H1 (cell line): ENCODE data around the gene SAMD14. TPM values are rescaled to one million over a fixed set of nuclear protein-coding genes. Genes with fewer than 3 reads are reported as not detected.

Experiments
- CTCF ChIA-PET: fragments of 300-600 bp; sonication (Branson Sonifier 250); formaldehyde crosslinking; loops from one replicate; lab custom pipeline; 2021; ENCODE audit not compliant: partially characterized antibody; lab: Charles Lee
- POLR2A ChIA-PET: fragments of 300-600 bp; sonication (Branson Sonifier 250); formaldehyde crosslinking; loops from one replicate; lab custom pipeline; 2021; ENCODE audit warnings: inconsistent platforms; ENCODE audit not compliant: partially characterized antibody; lab: Charles Lee
- DNase-seq, 2 experiments: peaks; one replicate each; pipeline versions ENCODE4 v3.0.0 to v3.0.0-alpha.2; 2010 to 2022; ENCODE audit warnings: low spot score in 2 of 2, low read depth in 1 of 2, mixed read lengths in 1 of 2
- FAIRE-seq: peaks from 2 replicates; lab custom pipeline; 2011; peaks lifted over from hg19 to GRCh38; lab: Jason Lieb, UNC
- H2AFZ ChIP-seq: 2 replicates; pipeline ENCODE4 v1.8.1; 2012; ENCODE audit warnings: low read length, inconsistent platforms
- H2AK5ac ChIP-seq: 2 replicates; pipeline ENCODE4 v1.6.1; 2013; ENCODE audit warnings: low read depth, low read length
- H2BK120ac ChIP-seq: replicated peaks from 2 replicates; pipeline ENCODE3; 2013; ENCODE audit warnings: low read depth, low read length, inconsistent platforms
- H2BK12ac ChIP-seq: 2 replicates; pipeline ENCODE4 v1.6.1; 2013; ENCODE audit warnings: low read depth, low read length
- H2BK15ac ChIP-seq: 2 replicates; pipeline ENCODE4 v1.6.1; 2013; ENCODE audit warnings: low read length
- H2BK20ac ChIP-seq: 2 replicates; pipeline ENCODE4 v1.6.1; 2013; ENCODE audit warnings: low read length
- H2BK5ac ChIP-seq: 2 replicates; pipeline ENCODE4 v1.6.1; 2013; ENCODE audit warnings: low read depth, low read length
- H3K14ac ChIP-seq: 2 replicates; pipeline ENCODE4 v1.6.1; 2013; ENCODE audit warnings: inconsistent platforms; ENCODE audit not compliant: insufficient read length
- H3K18ac ChIP-seq: 2 replicates; pipeline ENCODE4 v1.6.1; 2013; ENCODE audit warnings: low read length; ENCODE audit errors: extremely low read depth
- H3K23ac ChIP-seq: 2 replicates; pipeline ENCODE4 v1.6.1; 2013; ENCODE audit warnings: inconsistent platforms; ENCODE audit not compliant: insufficient read length
- H3K23me2 ChIP-seq: 2 replicates; pipeline ENCODE4 v1.6.1; 2013; ENCODE audit warnings: low read depth, low read length
- H3K27ac ChIP-seq: 2 replicates; pipeline ENCODE4 v1.6.1; 2011; ENCODE audit warnings: low read depth, low read length, inconsistent platforms
- H3K27me3 ChIP-seq, 4 experiments: replicated peaks in 1 of 4; 1 replicate in 1 of 4; 2 replicates in 3 of 4; pipeline versions ENCODE4 v1.6.1 to v1.8.1; 2011 to 2013; ENCODE audit warnings: low read length in 3 of 4, mild to moderate bottlenecking in 3 of 4, inconsistent platforms in 2 of 4, mixed read lengths in 2 of 4, moderate library complexity in 1 of 4; ENCODE audit not compliant: control insufficient read depth in 3 of 4, insufficient read depth in 3 of 4; ENCODE audit errors: extremely low read depth in 1 of 4
- H3K36me3 ChIP-seq, 4 experiments: 2 replicates each; pipeline versions ENCODE4 v1.6.1 to v1.8.1; 2011 to 2013; ENCODE audit warnings: mild to moderate bottlenecking in 4 of 4, low read length in 3 of 4, moderate library complexity in 2 of 4, control low read depth in 1 of 4, inconsistent platforms in 1 of 4; ENCODE audit not compliant: insufficient read depth in 4 of 4, control insufficient read depth in 2 of 4
- H3K4ac ChIP-seq: replicated peaks from 2 replicates; pipeline ENCODE3; 2013; ENCODE audit warnings: low read length, low read depth, mixed read lengths, inconsistent platforms; ENCODE audit not compliant: insufficient read length
- H3K4me1 ChIP-seq, 4 experiments: replicated peaks in 1 of 4; 1 replicate in 1 of 4; 2 replicates in 3 of 4; pipeline versions ENCODE4 v1.6.1 to v1.8.1; 2011 to 2013; ENCODE audit warnings: low read length in 3 of 4, inconsistent platforms in 2 of 4, mixed read lengths in 1 of 4; ENCODE audit not compliant: insufficient read depth in 4 of 4, control insufficient read depth in 3 of 4
- H3K4me2 ChIP-seq, 2 experiments: 2 replicates each; pipeline versions ENCODE4 v1.6.1 to v1.8.1; 2011 to 2013; ENCODE audit warnings: low read depth in 2 of 2, low read length in 2 of 2, control low read depth in 1 of 2, inconsistent platforms in 1 of 2, mild to moderate bottlenecking in 1 of 2; ENCODE audit not compliant: insufficient read depth in 1 of 2
- H3K4me3 ChIP-seq, 4 experiments: fragments of 200-600, 300-600 bp in 1 of 4; sonication (generic), shearing (Covaris generic), sonication (Bioruptor Twin) in 1 of 4; 2 replicates each; pipeline versions ENCODE4 v1.5.1 to v1.8.1; 2011 to 2016; ENCODE audit warnings: low read length in 4 of 4, low read depth in 3 of 4, control low read depth in 2 of 4, inconsistent platforms in 2 of 4, mild to moderate bottlenecking in 2 of 4, mixed read lengths in 1 of 4, moderate library complexity in 1 of 4; ENCODE audit not compliant: insufficient read depth in 2 of 4; ENCODE audit errors: extremely low read depth in 1 of 4
- H3K56ac ChIP-seq: replicated peaks from 2 replicates; pipeline ENCODE3; 2013; ENCODE audit warnings: low read depth, mild to moderate bottlenecking, mixed read lengths, low read length, inconsistent platforms; ENCODE audit not compliant: insufficient read length
- H3K79me1 ChIP-seq: 2 replicates; pipeline ENCODE4 v1.6.1; 2013; ENCODE audit warnings: low read depth, low read length, control low read depth
- H3K79me2 ChIP-seq, 2 experiments: 2 replicates each; pipeline versions ENCODE4 v1.6.1 to v1.8.1; 2012 to 2013; ENCODE audit warnings: low read length in 2 of 2, mild to moderate bottlenecking in 2 of 2, inconsistent platforms in 1 of 2; ENCODE audit not compliant: insufficient read depth in 2 of 2, control insufficient read depth in 1 of 2
- H3K9ac ChIP-seq, 4 experiments: replicated peaks in 1 of 4; 1 replicate in 1 of 4; 2 replicates in 3 of 4; pipeline versions ENCODE4 v1.6.1 to v1.8.1; 2011 to 2013; ENCODE audit warnings: low read depth in 3 of 4, low read length in 3 of 4, control low read depth in 2 of 4, mild to moderate bottlenecking in 2 of 4, moderate library complexity in 2 of 4, inconsistent platforms in 1 of 4; ENCODE audit errors: extremely low read depth in 1 of 4
- H3K9me3 ChIP-seq, 2 experiments: 2 replicates each; pipeline versions ENCODE4 v1.6.1 to v1.8.1; 2012 to 2013; ENCODE audit warnings: mild to moderate bottlenecking in 2 of 2, moderate library complexity in 2 of 2, control low read depth in 1 of 2, inconsistent platforms in 1 of 2, low read depth in 1 of 2, low read length in 1 of 2, mixed read lengths in 1 of 2; ENCODE audit not compliant: insufficient read depth in 2 of 2
- H4K20me1 ChIP-seq, 2 experiments: replicated peaks in 1 of 2; 2 replicates each; pipeline versions ENCODE3 to v1.8.1; 2011 to 2013; ENCODE audit warnings: inconsistent platforms in 2 of 2, low read length in 2 of 2, mild to moderate bottlenecking in 1 of 2; ENCODE audit not compliant: insufficient read depth in 2 of 2, control insufficient read depth in 1 of 2
- H4K5ac ChIP-seq: 2 replicates; pipeline ENCODE4 v1.6.1; 2013; ENCODE audit warnings: low read length, low read depth, mixed read lengths, inconsistent platforms; ENCODE audit not compliant: insufficient read length
- H4K8ac ChIP-seq: 2 replicates; pipeline ENCODE4 v1.8.0; 2013; ENCODE audit warnings: mild to moderate bottlenecking, moderate library complexity, low read length, inconsistent platforms; ENCODE audit not compliant: insufficient read depth; ENCODE audit errors: extremely low read depth
- H4K91ac ChIP-seq: replicated peaks from 2 replicates; pipeline ENCODE3; 2013; ENCODE audit warnings: low read length, mixed read lengths, inconsistent platforms; ENCODE audit not compliant: insufficient read length
- ASH2L ChIP-seq: fragments of 200-600, 300-600 bp; sonication (generic); IDR thresholded peaks from one replicate; pipeline ENCODE4 v1.7.1; 2017; ENCODE audit warnings: low read length
- BACH1 ChIP-seq: IDR thresholded peaks from 2 replicates; pipeline ENCODE4 v1.6.1; 2012; ENCODE audit warnings: low read length, improper control_type of control experiment
- CHD1 ChIP-seq: IDR thresholded peaks from 2 replicates; pipeline ENCODE4 v1.6.1; 2012; ENCODE audit warnings: low read depth, low read length, improper control_type of control experiment
- CTBP2 ChIP-seq: IDR thresholded peaks from 2 replicates; pipeline ENCODE4 v1.7.0; 2011; ENCODE audit warnings: borderline replicate concordance, mild to moderate bottlenecking, moderate library complexity, mixed read lengths, low read length; ENCODE audit not compliant: insufficient read depth, insufficient read length
- EGR1 ChIP-seq: IDR thresholded peaks from 2 replicates; pipeline ENCODE4 v1.6.1; 2011; ENCODE audit warnings: low read depth, low read length, borderline replicate concordance
- EZH2 ChIP-seq: fragments of 200-600 bp; sonication (generic); IDR thresholded peaks from 2 replicates; pipeline ENCODE4 v1.7.1; 2012; ENCODE audit warnings: low read depth, mild to moderate bottlenecking, moderate library complexity, low read length, inconsistent platforms; ENCODE audit not compliant: severe bottlenecking
- JUN ChIP-seq: IDR thresholded peaks from 2 replicates; pipeline ENCODE4 v1.6.1; 2011; ENCODE audit warnings: low read depth, mild to moderate bottlenecking, improper control_type of control experiment, low read length
- JUND ChIP-seq: IDR thresholded peaks from 2 replicates; pipeline ENCODE4 v1.6.1; 2011; ENCODE audit warnings: mild to moderate bottlenecking, improper control_type of control experiment, low read length
- KDM1A ChIP-seq: fragments of 200-600, 300-600 bp; sonication (generic); IDR thresholded peaks from 2 replicates; pipeline ENCODE4 v1.7.1; 2016; ENCODE audit warnings: mild to moderate bottlenecking, low read length, borderline replicate concordance
- KDM5A ChIP-seq: fragments of 200-600 bp; IDR thresholded peaks from 2 replicates; pipeline ENCODE4 v1.7.1; 2012; ENCODE audit warnings: mild to moderate bottlenecking, low read length, inconsistent platforms, mixed read lengths
- NRF1 ChIP-seq: IDR thresholded peaks from 2 replicates; pipeline ENCODE4 v1.6.1; 2011; ENCODE audit warnings: mild to moderate bottlenecking, low read depth, low read length, improper control_type of control experiment
- RAD21 ChIP-seq, 2 experiments: IDR thresholded peaks in 1 of 2; conservative IDR thresholded peaks in 1 of 2; 2 replicates each; pipeline ENCODE4 v1.6.1; 2011; ENCODE audit warnings: low read depth in 2 of 2, low read length in 2 of 2, improper control_type of control experiment in 1 of 2, inconsistent platforms in 1 of 2, mild to moderate bottlenecking in 1 of 2, moderate library complexity in 1 of 2
- RXRA ChIP-seq: IDR thresholded peaks from 2 replicates; pipeline ENCODE4 v1.6.1; 2011; ENCODE audit warnings: low read depth, mild to moderate bottlenecking, low read length, moderate library complexity; ENCODE audit not compliant: insufficient read depth
- TEAD4 ChIP-seq: IDR thresholded peaks from 2 replicates; pipeline ENCODE4 v1.6.1; 2012; ENCODE audit warnings: low read depth, low read length, inconsistent platforms, mixed read lengths
- WGBS, 2 experiments: shearing (Covaris generic) in 1 of 2; methylation state at CpG; one replicate each; pipeline versions ENCODE4 v1.1.6 to v1.1.7; 2013 to 2015; ENCODE audit warnings: low lambda C conversion rate in 2 of 2, mixed read lengths in 2 of 2, inconsistent platforms in 1 of 2, low coverage in 1 of 2, missing lambda C conversion rate in 1 of 2; ENCODE audit not compliant: insufficient replicate concordance in 2 of 2, insufficient coverage in 1 of 2, insufficient read length in 1 of 2; ENCODE audit errors: extremely low coverage in 1 of 2, missing lambda C conversion rate in 1 of 2; 5-methylcytosine and 5-hydroxymethylcytosine counted together
- polyA plus RNA-seq, 7 experiments: library from polyadenylated mRNA; depleted of rRNA in 3 of 7; stranded (reverse) in 5 of 7; unstranded in 2 of 7; fragments of >200 nt in 5 of 7; fragments of 200-250 nt in 2 of 7; gene quantifications; 1 replicate in 5 of 7; 2 replicates in 1 of 7; 4 replicates in 1 of 7; pipeline versions ENCODE4 v1.2.1 to v1.2.3, GENCODE V29; 2011 to 2013; ENCODE audit warnings: missing spikeins in 2 of 7, mixed read lengths in 2 of 7
- total RNA-seq: library from RNA; stranded (reverse); fragmentation: NEBNext Ultra II Directional; extraction: Animal tissue kit (Norgen Biotek cat#: 25700); gene quantifications from 2 replicates; pipeline ENCODE4 v1.2.1, GENCODE V29; 2021

Gene SAMD14
- total and polyA plus RNA-seq, 2 of the 8 experiments (the other 6 are each of a cell fraction or from before 2014, with no cell fraction given), result 5.7 to 5.8 TPM

DNA sequence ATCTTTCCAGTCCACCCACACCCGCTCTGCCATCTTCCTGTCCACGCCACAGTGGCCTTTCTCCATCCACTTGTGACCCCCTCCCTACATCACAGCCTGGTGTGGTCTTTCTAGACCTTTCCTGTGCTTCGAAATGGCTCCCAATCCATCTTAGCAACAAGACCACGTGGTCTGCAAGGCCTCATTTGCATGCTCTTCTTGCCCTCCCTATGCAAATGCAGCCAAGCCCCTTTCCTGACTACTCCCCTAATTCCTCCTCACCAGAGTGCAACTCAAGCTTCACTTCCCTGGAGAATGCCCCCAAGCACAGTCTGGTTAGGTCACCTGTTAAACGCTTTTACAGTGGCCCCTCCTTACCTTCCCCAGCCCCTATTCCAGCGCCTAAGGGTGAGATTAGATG, 14.4 kb upstream of the SAMD14 start:
- peaks cover 12 to 16% of the 10 kb centered on the region in 2 experiments for H4K20me1 ChIP-seq
- H3K79me2 ChIP-seq, result no peaks in the 10 kb centered on the region; a peak in 1 of 4 replicates
- H3K14ac ChIP-seq, result no peak overlapping the region
- H2BK12ac ChIP-seq, result no peak overlapping the region
- H4K8ac ChIP-seq, result no peak overlapping the region
- no peak overlapping the region for H2BK20ac ChIP-seq
- DNase-seq (no peak), FAIRE-seq (no peak)
- no peak overlapping the region for H4K5ac ChIP-seq
- H3K56ac ChIP-seq, result no peak overlapping the region
- peaks cover 0 to 6% (median 2%) of the 10 kb centered on the region in 4 experiments; a peak in 2 of 8 replicates for H3K36me3 ChIP-seq
- no peak overlapping the region for H4K91ac ChIP-seq
- H3K4me3 ChIP-seq, result no peak overlapping the region
- no peak overlapping the region for H3K27ac ChIP-seq
- H3K9ac ChIP-seq, result no peak overlapping the region
- CTCF ChIA-PET, result interaction anchor here (0.8 to 21.6 kb wide), 8 partner anchors 5 to 152 kb away, joined by 3 to 299 read pairs (median 32); partner anchors contain the start of genes PDK2, PPP1R9B, SAMD14 and SGCA
- H2AFZ ChIP-seq, result no peak overlapping the region
- peaks cover 0 to 30% (median 11%) of the 10 kb centered on the region in 4 experiments; a peak in 6 of 7 replicates for H3K4me1 ChIP-seq
- H3K9me3 ChIP-seq, result no peaks in the 10 kb centered on the region
- no peak overlapping the region for H2BK120ac ChIP-seq
- H2BK5ac ChIP-seq, result no peak overlapping the region; the same call in 1 of the 2 replicates
- H3K4me2 ChIP-seq, result no peak overlapping the region
- no peak overlapping the region for H3K23ac ChIP-seq
- no peak overlapping the region for H3K4ac ChIP-seq
- peaks cover 7% of the 10 kb centered on the region for H3K23me2 ChIP-seq
- H3K18ac ChIP-seq, result no peak overlapping the region
- 85% methylated on average over 6 of the region's 6 CpGs; no CpG with 5 or more reads in 1 of the 2 experiments for WGBS, 2 experiments
- peaks cover 0 to 4% (median 4%) of the 10 kb centered on the region in 4 experiments; a peak in 5 of 7 replicates for H3K27me3 ChIP-seq
- POLR2A ChIA-PET, result interaction anchor here (1.4 kb wide), 1 partner anchor 16 kb away, joined by 4 read pairs; no protein-coding TSS in a partner anchor
- no peak overlapping the region for H2BK15ac ChIP-seq
- H2AK5ac ChIP-seq, result no peak overlapping the region; the same call in 1 of the 2 replicates
- peaks cover 8% of the 10 kb centered on the region for H3K79me1 ChIP-seq
- TF ChIP-seq BACH1, result no peak
- TF ChIP-seq NRF1, result no peak
- no peak for TF ChIP-seq JUN
- TF ChIP-seq TEAD4, result no peak
- no peak for TF ChIP-seq ASH2L
- no peak for TF ChIP-seq CHD1
- no peak for TF ChIP-seq KDM5A
- TF ChIP-seq CTBP2, result no peak
- no peak for TF ChIP-seq KDM1A
- no peak for TF ChIP-seq RXRA
- TF ChIP-seq EZH2, result no peak
- no peak for TF ChIP-seq EGR1
- no peak for TF ChIP-seq JUND
- no peak for TF ChIP-seq RAD21 (IDR thresholded peaks at IDR 0.05 in 1 of 2, conservative IDR thresholded peaks at IDR 0.05 in 1 of 2; ENCODE audit: low read depth in 2 of 2, low read length in 2 of 2)
